ENCODE results near the gene SIX5.

Gene SIX5

GRCh38 chr19:45767410-45767880, 1.6 kb downstream of the SIX5 start:
- Histone ChIP-seq H3K4me3 (ENCODE audit: low read depth, low read length) (peak overlapping the region; percentile 70), H3K27ac (ENCODE audit: extremely low read depth, low read depth, low read length) (peak overlapping the region; percentile 98), H3K9me3 (ENCODE audit: control insufficient read depth, insufficient read depth, low read depth, low read length) (no peaks in the 10 kb centered on the region), H3K36me3 (ENCODE audit: control insufficient read depth in 2 of 2, insufficient read depth in 1 of 2, low read length in 2 of 2) (peaks cover 0 to 12% of the 10 kb centered on the region in 2 experiments; a peak in 2 of 3 replicates), H3K4me1 (ENCODE audit: control insufficient read depth, insufficient read depth, low read length) (peaks cover 25% of the 10 kb centered on the region)
- CTCF ChIA-PET, result interaction anchor here (0.9 to 2.8 kb wide), 4 partner anchors 50 to 96 kb away, joined by 3 to 37 read pairs (median 6); partner anchors contain the start of genes QPCTL and SNRPD2
- POLR2A ChIA-PET, result interaction anchor here (0.6 to 7.2 kb wide), 15 partner anchors 10 to 126 kb away, joined by 3 to 133 read pairs (median 14); partner anchors contain the start of genes DMWD, FBXO46, QPCTL and SNRPD2
- TF ChIP-seq ZBTB8A (tag by site-specific recombination; IDR thresholded peaks at IDR 0.05) (peak; percentile 97), GLIS1 (tag by site-specific recombination; IDR thresholded peaks at IDR 0.05) (peak; percentile 33; the same call in 1 of the 2 replicates), ZNF292 (tag by site-specific recombination; IDR thresholded peaks at IDR 0.05; ENCODE audit: borderline replicate concordance, low read depth) (no peak), ZIC2 (tag by site-specific recombination; IDR thresholded peaks at IDR 0.05) (peak; percentile 74), ZNF664 (tag by site-specific recombination; IDR thresholded peaks at IDR 0.05) (no peak), ZNF174 (tag by site-specific recombination; IDR thresholded peaks at IDR 0.05) (no peak), ZNF624 (tag by site-specific recombination; IDR thresholded peaks at IDR 0.05) (no peak), GLIS2 (tag by site-specific recombination; IDR thresholded peaks at IDR 0.05) (0 out of 2 replicates have a peak, but pooled peaks have one; percentile 34), KLF17 (tag by site-specific recombination; IDR thresholded peaks at IDR 0.05) (peak; percentile 70), ZNF394 (tag by site-specific recombination; IDR thresholded peaks at IDR 0.05; ENCODE audit: borderline replicate concordance) (peak; percentile 19; the same call in 1 of the 2 replicates), ZNF473 (tag by site-specific recombination; IDR thresholded peaks at IDR 0.05) (no peak), KLF16 (tag by site-specific recombination; IDR thresholded peaks at IDR 0.05) (peak; percentile 17; the same call in 1 of the 2 replicates), ZBTB11 (tag by site-specific recombination; conservative IDR thresholded peaks at IDR 0.05; ENCODE audit: low read depth) (no peak), ZNF514 (tag by site-specific recombination; IDR thresholded peaks at IDR 0.05) (no peak), ZNF169 (tag by site-specific recombination; IDR thresholded peaks at IDR 0.05) (no peak), REST (tag by site-specific recombination; IDR thresholded peaks at IDR 0.05) (no peak), ZNF548 (tag by site-specific recombination; IDR thresholded peaks at IDR 0.05) (no peak), ZNF433 (tag by site-specific recombination; IDR thresholded peaks at IDR 0.05; ENCODE audit: low read depth) (no peak), ZNF561 (tag by site-specific recombination; IDR thresholded peaks at IDR 0.05; ENCODE audit: borderline replicate concordance) (0 out of 2 replicates have a peak, but pooled peaks have one; percentile 38), ZNF658 (tag by site-specific recombination; IDR thresholded peaks at IDR 0.05) (no peak)
- TF ChIP-seq, protein P1, sequence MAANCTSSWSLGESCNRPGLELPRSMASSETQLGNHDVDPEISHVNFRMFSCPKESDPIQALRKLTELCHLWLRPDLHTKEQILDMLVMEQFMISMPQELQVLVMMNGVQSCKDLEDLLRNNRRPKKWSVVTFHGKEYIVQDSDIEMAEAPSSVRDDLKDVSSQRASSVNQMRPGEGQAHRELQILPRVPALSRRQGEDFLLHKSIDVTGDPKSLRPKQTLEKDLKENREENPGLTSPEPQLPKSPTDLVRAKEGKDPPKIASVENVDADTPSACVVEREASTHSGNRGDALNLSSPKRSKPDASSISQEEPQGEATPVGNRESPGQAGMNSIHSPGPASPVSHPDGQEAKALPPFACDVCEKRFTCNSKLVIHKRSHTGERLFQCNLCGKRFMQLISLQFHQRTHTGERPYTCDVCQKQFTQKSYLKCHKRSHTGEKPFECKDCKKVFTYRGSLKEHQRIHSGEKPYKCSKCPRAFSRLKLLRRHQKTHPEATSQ (tag by site-specific recombination; IDR thresholded peaks at IDR 0.05), result no peak
- TF ChIP-seq, protein P2, sequence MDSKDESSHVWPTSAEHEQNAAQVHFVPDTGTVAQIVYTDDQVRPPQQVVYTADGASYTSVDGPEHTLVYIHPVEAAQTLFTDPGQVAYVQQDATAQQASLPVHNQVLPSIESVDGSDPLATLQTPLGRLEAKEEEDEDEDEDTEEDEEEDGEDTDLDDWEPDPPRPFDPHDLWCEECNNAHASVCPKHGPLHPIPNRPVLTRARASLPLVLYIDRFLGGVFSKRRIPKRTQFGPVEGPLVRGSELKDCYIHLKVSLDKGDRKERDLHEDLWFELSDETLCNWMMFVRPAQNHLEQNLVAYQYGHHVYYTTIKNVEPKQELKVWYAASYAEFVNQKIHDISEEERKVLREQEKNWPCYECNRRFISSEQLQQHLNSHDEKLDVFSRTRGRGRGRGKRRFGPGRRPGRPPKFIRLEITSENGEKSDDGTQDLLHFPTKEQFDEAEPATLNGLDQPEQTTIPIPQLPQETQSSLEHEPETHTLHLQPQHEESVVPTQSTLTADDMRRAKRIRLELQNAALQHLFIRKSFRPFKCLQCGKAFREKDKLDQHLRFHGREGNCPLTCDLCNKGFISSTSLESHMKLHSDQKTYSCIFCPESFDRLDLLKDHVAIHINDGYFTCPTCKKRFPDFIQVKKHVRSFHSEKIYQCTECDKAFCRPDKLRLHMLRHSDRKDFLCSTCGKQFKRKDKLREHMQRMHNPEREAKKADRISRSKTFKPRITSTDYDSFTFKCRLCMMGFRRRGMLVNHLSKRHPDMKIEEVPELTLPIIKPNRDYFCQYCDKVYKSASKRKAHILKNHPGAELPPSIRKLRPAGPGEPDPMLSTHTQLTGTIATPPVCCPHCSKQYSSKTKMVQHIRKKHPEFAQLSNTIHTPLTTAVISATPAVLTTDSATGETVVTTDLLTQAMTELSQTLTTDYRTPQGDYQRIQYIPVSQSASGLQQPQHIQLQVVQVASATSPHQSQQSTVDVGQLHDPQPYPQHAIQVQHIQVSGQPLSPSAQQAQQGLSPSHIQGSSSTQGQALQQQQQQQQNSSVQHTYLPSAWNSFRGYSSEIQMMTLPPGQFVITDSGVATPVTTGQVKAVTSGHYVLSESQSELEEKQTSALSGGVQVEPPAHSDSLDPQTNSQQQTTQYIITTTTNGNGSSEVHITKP (tag by site-specific recombination; IDR thresholded peaks at IDR 0.05), result peak; percentile 78
